H9 (cell line): ENCODE results near the gene TMEM183A. TPM values are rescaled to one million over a fixed set of nuclear protein-coding genes. Genes with fewer than 3 reads are reported as not detected.

ENCODE experiments used
- DNase-seq: peaks from one replicate; pipeline ENCODE4 v3.0.0-alpha.2; 2017
- H2AFZ ChIP-seq: one replicate; pipeline ENCODE4 v1.6.1; 2013; ENCODE audit warnings: mild to moderate bottlenecking, low read length, control low read depth, moderate library complexity
- H2AK5ac ChIP-seq: 2 replicates; pipeline ENCODE4 v1.6.1; 2013; ENCODE audit warnings: low read length, control low read depth, mixed read lengths; ENCODE audit not compliant: insufficient read length
- H2BK120ac ChIP-seq: one replicate; pipeline ENCODE4 v1.6.1; 2013; ENCODE audit warnings: low read depth, mild to moderate bottlenecking, low read length, control low read depth, inconsistent platforms; ENCODE audit not compliant: poor library complexity, severe bottlenecking
- H2BK12ac ChIP-seq: 2 replicates; pipeline ENCODE4 v1.6.1; 2013; ENCODE audit warnings: low read length, control low read depth, mixed read lengths, low read depth; ENCODE audit not compliant: insufficient read length
- H2BK15ac ChIP-seq: 2 replicates; pipeline ENCODE4 v1.6.1; 2013; ENCODE audit warnings: low read depth, low read length, control low read depth
- H2BK20ac ChIP-seq: one replicate; pipeline ENCODE4 v1.6.1; 2013; ENCODE audit warnings: low read depth, mild to moderate bottlenecking, low read length, control low read depth, inconsistent platforms; ENCODE audit not compliant: poor library complexity, severe bottlenecking
- H2BK5ac ChIP-seq: 2 replicates; pipeline ENCODE4 v1.6.1; 2013; ENCODE audit warnings: low read length, control low read depth, mixed read lengths; ENCODE audit not compliant: insufficient read length
- H3K14ac ChIP-seq: 2 replicates; pipeline ENCODE4 v1.6.1; 2013; ENCODE audit warnings: low read length, control low read depth; ENCODE audit not compliant: insufficient read depth
- H3K18ac ChIP-seq: 2 replicates; pipeline ENCODE4 v1.6.1; 2013; ENCODE audit warnings: low read depth, mild to moderate bottlenecking, mixed read lengths, low read length, control low read depth; ENCODE audit not compliant: insufficient read length
- H3K23ac ChIP-seq: 2 replicates; pipeline ENCODE4 v1.6.1; 2013; ENCODE audit warnings: low read length, control low read depth, mixed read lengths, low read depth; ENCODE audit not compliant: insufficient read length
- H3K23me2 ChIP-seq: 2 replicates; pipeline ENCODE4 v1.6.1; 2013; ENCODE audit warnings: low read depth, mild to moderate bottlenecking, mixed read lengths, low read length, control low read depth; ENCODE audit not compliant: insufficient read length, poor library complexity, severe bottlenecking
- H3K27ac ChIP-seq: 2 replicates; pipeline ENCODE4 v1.5.1; 2013; ENCODE audit warnings: low read length, control low read depth, mixed read lengths, low read depth; ENCODE audit not compliant: insufficient read length
- H3K27me3 ChIP-seq: 2 replicates; pipeline ENCODE4 v1.6.1; 2013; ENCODE audit warnings: low read length, control low read depth, inconsistent platforms; ENCODE audit not compliant: insufficient read depth
- H3K4ac ChIP-seq: 2 replicates; pipeline ENCODE4 v1.6.1; 2013; ENCODE audit warnings: low read depth, mild to moderate bottlenecking, control low read depth, inconsistent platforms, low read length, moderate library complexity
- H3K4me1 ChIP-seq: 2 replicates; pipeline ENCODE4 v1.6.1; 2013; ENCODE audit warnings: low read length, control low read depth, inconsistent platforms; ENCODE audit not compliant: insufficient read depth
- H3K4me2 ChIP-seq: 2 replicates; pipeline ENCODE4 v1.6.1; 2013; ENCODE audit warnings: low read length, control low read depth, mixed read lengths; ENCODE audit not compliant: insufficient read length, insufficient read depth
- H3K56ac ChIP-seq: 2 replicates; pipeline ENCODE4 v1.6.1; 2013; ENCODE audit warnings: low read depth, mild to moderate bottlenecking, mixed read lengths, low read length, control low read depth; ENCODE audit not compliant: insufficient read length
- H3K79me1 ChIP-seq: 2 replicates; pipeline ENCODE4 v1.6.1; 2013; ENCODE audit warnings: low read depth, mild to moderate bottlenecking, moderate library complexity, low read length, control low read depth, inconsistent platforms; ENCODE audit not compliant: insufficient read depth, poor library complexity, severe bottlenecking
- H3K79me2 ChIP-seq: 2 replicates; pipeline ENCODE4 v1.6.1; 2013; ENCODE audit warnings: low read length, control low read depth, inconsistent platforms; ENCODE audit not compliant: insufficient read depth
- H3K9ac ChIP-seq: 2 replicates; pipeline ENCODE4 v1.6.1; 2013; ENCODE audit warnings: low read length, control low read depth, mixed read lengths; ENCODE audit not compliant: insufficient read length; ENCODE audit errors: extremely low read depth
- H3K9me3 ChIP-seq: one replicate; pipeline ENCODE4 v1.6.1; 2013; ENCODE audit warnings: low read depth, low read length, inconsistent platforms; ENCODE audit not compliant: control insufficient read depth
- H3T11ph ChIP-seq: one replicate; pipeline ENCODE4 v1.6.1; 2013; ENCODE audit warnings: mild to moderate bottlenecking, low read length, control low read depth, inconsistent platforms
- H4K20me1 ChIP-seq: one replicate; pipeline ENCODE4 v1.6.1; 2013; ENCODE audit not compliant: control insufficient read depth, insufficient read length, insufficient read depth
- H4K5ac ChIP-seq: 2 replicates; pipeline ENCODE4 v1.6.1; 2013; ENCODE audit warnings: low read depth, mild to moderate bottlenecking, mixed read lengths, low read length, control low read depth; ENCODE audit not compliant: insufficient read length
- H4K8ac ChIP-seq: replicated peaks from 2 replicates; pipeline ENCODE4 v1.6.1; 2013; ENCODE audit warnings: low read length, control low read depth, mixed read lengths, low read depth; ENCODE audit not compliant: insufficient read length
- H4K91ac ChIP-seq: 2 replicates; pipeline ENCODE4 v1.6.1; 2013; ENCODE audit warnings: low read depth, mild to moderate bottlenecking, moderate library complexity, mixed read lengths, low read length, control low read depth; ENCODE audit not compliant: insufficient read length
- H3K27ac Mint-ChIP-seq, 3 experiments: 2 replicates in 2 of 3; 3 replicates in 1 of 3; pipeline ENCODE4 v1.8.0; 2020 to 2021; ENCODE audit warnings: mixed read lengths in 3 of 3, mild to moderate bottlenecking in 1 of 3, moderate library complexity in 1 of 3
- H3K27me3 Mint-ChIP-seq: 2 replicates; pipeline ENCODE4 v1.8.0; 2021; ENCODE audit warnings: low read depth, mild to moderate bottlenecking, moderate library complexity, mixed read lengths
- H3K36me3 Mint-ChIP-seq, 3 experiments: 2 replicates in 2 of 3; 3 replicates in 1 of 3; pipeline ENCODE4 v1.8.0; 2020 to 2021; ENCODE audit warnings: low read depth in 3 of 3, mixed read lengths in 3 of 3; ENCODE audit not compliant: insufficient read depth in 1 of 3
- H3K4me1 Mint-ChIP-seq, 2 experiments: 2 replicates each; pipeline ENCODE4 v1.8.0; 2020; ENCODE audit warnings: mixed read lengths in 2 of 2
- H3K4me3 Mint-ChIP-seq, 2 experiments: 2 replicates in 1 of 2; 3 replicates in 1 of 2; pipeline ENCODE4 v1.8.0; 2020 to 2021; ENCODE audit warnings: mild to moderate bottlenecking in 2 of 2, mixed read lengths in 2 of 2, moderate library complexity in 1 of 2
- H3K9me3 Mint-ChIP-seq, 2 experiments: 2 replicates in 1 of 2; 3 replicates in 1 of 2; pipeline ENCODE4 v1.8.0; 2020; ENCODE audit warnings: mild to moderate bottlenecking in 2 of 2, mixed read lengths in 2 of 2, moderate library complexity in 1 of 2
- WGBS: extraction: QIAGEN DNeasy Blood & Tissue Kit; methylation state at CpG from one replicate; pipeline ENCODE4 v1.1.7; 2013; ENCODE audit warnings: missing lambda C conversion rate, low lambda C conversion rate, mixed read lengths; ENCODE audit not compliant: insufficient read length; ENCODE audit errors: extremely low coverage; 5-methylcytosine and 5-hydroxymethylcytosine counted together
- total RNA-seq: library from RNA; stranded (reverse); gene quantifications from 2 replicates; pipeline ENCODE4 v1.2.1, GENCODE V29; 2021
- TF ChIP-seq, protein P1 (sequence below): fragments of 200-600 bp; sonication (generic); conservative IDR thresholded peaks from 3 replicates; pipeline ENCODE4 v1.8.0; 2021; ENCODE audit warnings: antibody characterized with exemption, mild to moderate bottlenecking

TMEM183A gene
- total RNA-seq, 1 experiment from 2014 or later: 93.4 TPM

DNA sequence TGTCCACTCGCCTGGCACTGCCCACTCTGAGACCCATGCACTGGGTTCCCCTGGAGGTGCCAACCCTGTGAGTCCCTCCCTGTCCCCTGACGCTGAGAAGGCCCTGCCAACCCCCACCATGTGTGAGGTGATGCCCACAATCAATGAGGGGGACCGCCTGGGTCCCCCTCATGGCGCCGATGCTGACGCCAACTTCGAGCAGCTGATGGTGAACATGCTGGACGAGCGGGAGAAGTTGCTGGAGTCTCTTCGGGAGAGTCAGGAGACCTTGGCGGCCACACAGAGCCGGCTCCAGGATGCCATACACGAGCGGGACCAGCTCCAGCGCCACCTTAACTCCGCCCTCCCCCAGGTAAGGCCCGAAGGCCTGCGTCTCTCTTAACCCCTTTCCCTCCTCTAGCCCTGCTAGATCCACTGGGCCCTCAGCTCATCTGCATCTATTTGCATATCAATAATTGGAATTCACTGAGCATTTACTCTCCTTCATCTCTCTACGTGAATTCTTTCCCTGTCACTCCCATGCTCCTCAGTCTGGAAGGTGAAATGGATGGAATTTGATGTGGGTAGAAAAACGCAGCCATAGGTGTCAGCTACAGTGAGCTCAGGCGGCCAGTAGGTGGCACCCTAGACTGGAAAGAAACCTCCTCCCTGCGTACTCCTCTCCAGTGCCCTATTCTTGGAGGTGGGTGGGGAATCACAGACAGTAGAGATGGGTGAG lies 31.9 kb downstream of the TMEM183A start:
- H3K79me1 ChIP-seq: no peaks in the 10 kb centered on the region
- H2BK15ac ChIP-seq: no peak overlapping the region
- Mint-ChIP-seq H3K27me3 (peaks cover 3% of the 10 kb centered on the region), H3K9me3 (no peaks in the 10 kb centered on the region), H3K4me1 (peaks cover 24 to 32% of the 10 kb centered on the region in 2 experiments), H3K27ac (no peak overlapping the region), H3K4me3 (no peak overlapping the region), H3K36me3 (peaks cover 1 to 19% (median 2%) of the 10 kb centered on the region in 3 experiments; a peak in 5 of 7 replicates)
- H2BK5ac ChIP-seq: no peak overlapping the region
- H3K4me2 ChIP-seq: no peak overlapping the region
- no peak overlapping the region for H3T11ph ChIP-seq
- H3K23me2 ChIP-seq: no peaks in the 10 kb centered on the region
- H3K23ac ChIP-seq: no peak overlapping the region
- no peak overlapping the region for H4K5ac ChIP-seq
- H2BK20ac ChIP-seq: no peak overlapping the region
- no peak overlapping the region for H2AK5ac ChIP-seq
- H3K4me1 ChIP-seq: peaks cover 7% of the 10 kb centered on the region; the same call in 1 of the 2 replicates
- no peaks in the 10 kb centered on the region for H3K9me3 ChIP-seq
- H2BK120ac ChIP-seq: no peak overlapping the region
- no CpG with 5 or more reads among the region's 22 CpGs for WGBS
- no peak overlapping the region for H2BK12ac ChIP-seq
- H4K8ac ChIP-seq: no peak overlapping the region
- no peak overlapping the region for H3K27ac ChIP-seq
- no peak overlapping the region for H3K56ac ChIP-seq
- H3K27me3 ChIP-seq: no peaks in the 10 kb centered on the region
- TF ChIP-seq, protein P1, sequence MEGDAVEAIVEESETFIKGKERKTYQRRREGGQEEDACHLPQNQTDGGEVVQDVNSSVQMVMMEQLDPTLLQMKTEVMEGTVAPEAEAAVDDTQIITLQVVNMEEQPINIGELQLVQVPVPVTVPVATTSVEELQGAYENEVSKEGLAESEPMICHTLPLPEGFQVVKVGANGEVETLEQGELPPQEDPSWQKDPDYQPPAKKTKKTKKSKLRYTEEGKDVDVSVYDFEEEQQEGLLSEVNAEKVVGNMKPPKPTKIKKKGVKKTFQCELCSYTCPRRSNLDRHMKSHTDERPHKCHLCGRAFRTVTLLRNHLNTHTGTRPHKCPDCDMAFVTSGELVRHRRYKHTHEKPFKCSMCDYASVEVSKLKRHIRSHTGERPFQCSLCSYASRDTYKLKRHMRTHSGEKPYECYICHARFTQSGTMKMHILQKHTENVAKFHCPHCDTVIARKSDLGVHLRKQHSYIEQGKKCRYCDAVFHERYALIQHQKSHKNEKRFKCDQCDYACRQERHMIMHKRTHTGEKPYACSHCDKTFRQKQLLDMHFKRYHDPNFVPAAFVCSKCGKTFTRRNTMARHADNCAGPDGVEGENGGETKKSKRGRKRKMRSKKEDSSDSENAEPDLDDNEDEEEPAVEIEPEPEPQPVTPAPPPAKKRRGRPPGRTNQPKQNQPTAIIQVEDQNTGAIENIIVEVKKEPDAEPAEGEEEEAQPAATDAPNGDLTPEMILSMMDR: peak; percentile 94
- H3K14ac ChIP-seq: no peak overlapping the region
- no peak overlapping the region for H3K4ac ChIP-seq
- H3K9ac ChIP-seq: no peak overlapping the region
- H4K20me1 ChIP-seq: no peaks in the 10 kb centered on the region
- peak; percentile 85 for DNase-seq
- H4K91ac ChIP-seq: no peak overlapping the region
- no peak overlapping the region for H3K18ac ChIP-seq
- no peaks in the 10 kb centered on the region for H3K79me2 ChIP-seq
- no peak overlapping the region for H2AFZ ChIP-seq
